GM21576 (cell line): ENCODE results near the gene OAS2.
A peak's percentile ranks its signal among the peaks of the same experiment; 100 is the strongest.
"Not testable (repeated sequence)": the region's sequence is repeated elsewhere in the genome, so short reads cannot be mapped to it uniquely, and the experiment has no call there.

Experiments used
- ATAC-seq: cut with Tn5 transposase; IDR thresholded peaks from one replicate; pipeline ENCODE4 v1.9.1; 2021; ENCODE audit warnings: mild to moderate bottlenecking, moderate library complexity; ENCODE audit not compliant: unreplicated experiment

OAS2 gene

GRCh38 chr12:112985642-112986290 lies 7.4 kb downstream of the OAS2 start:
- no peak for ATAC-seq

DNA sequence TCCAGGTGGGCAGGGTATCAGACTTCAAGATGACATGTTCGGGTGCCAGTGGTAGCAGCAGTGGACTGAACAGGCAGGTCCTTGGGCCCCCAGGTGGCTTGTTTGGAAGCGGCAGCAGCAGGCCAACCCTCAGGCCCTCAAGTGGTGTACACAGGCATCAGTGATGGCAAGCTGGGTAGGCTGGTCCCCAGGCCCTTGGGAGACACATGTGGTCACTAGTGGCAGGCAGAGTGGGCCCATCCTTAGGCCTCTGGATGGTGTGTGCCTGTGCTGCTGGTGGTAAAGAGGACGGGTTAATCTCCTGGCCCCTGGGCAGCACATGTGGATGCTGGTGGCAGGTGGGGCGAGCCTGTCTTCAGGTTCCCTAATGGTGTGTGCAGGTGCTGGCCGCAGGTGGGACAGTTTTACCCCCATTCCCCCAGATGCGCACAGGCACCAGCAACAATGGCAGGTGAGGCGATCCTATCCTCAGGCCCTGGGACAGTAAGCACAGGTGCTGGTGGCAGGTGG lies 8.0 kb downstream of the OAS2 start:
- no peak for ATAC-seq

- ATAC-seq: no peak
Measured at GRCh38 chr12:112987561-112987960, 9.2 kb downstream of the OAS2 start.

DNA sequence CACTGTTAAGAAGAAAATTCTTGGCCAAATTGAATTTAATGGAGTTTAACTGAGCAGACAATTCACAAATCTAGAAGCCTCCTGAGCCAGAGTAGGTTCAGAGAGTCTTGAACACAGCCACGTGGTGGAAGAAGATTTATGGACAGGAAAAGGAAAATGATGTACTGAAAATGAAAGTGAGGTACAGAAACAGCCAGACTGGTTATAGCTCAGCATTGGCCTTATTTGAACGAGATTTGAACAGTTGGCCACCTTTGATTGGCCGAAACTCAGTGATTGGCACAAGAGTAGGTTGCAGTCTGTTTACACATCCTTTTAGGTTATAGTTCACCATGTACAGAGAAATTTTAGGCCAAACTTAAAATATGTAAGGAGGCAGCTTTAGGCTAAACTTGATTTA lies 9.9 kb downstream of the OAS2 start:
- ATAC-seq: no peak

DNA sequence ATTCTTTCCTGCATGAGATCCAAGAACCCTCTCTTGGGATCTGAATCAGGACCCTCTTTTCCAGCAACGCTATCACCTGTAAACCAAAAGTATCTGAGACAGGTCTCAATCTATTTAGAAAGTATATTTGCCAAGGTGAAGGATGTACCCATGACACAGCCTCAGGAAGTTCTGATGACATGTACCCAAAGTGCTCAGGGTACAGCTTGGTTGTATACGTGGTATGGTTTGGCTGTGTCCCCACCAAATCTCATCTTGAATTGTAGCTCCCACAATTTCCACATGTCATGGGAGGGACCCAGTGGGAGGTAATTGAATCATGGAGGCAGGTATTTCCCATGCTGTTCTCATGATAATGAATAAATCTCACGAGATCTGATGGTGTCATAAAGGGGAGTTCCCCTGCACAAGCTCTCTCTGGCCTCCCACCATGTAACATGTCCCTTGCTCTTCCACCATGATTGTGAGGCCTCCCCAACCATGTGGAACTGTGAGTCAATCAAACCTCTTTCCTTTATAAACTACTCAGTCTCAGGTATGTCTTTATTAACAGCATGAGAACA lies 10.6 kb downstream of the OAS2 start:
- ATAC-seq: not testable (repeated sequence)

- no peak for ATAC-seq
Measured at GRCh38 chr12:112989806-112990205, 11.5 kb downstream of the OAS2 start.

- no peak for ATAC-seq
Measured at GRCh38 chr12:112992541-112993398, 14.5 kb downstream of the OAS2 start.

DNA sequence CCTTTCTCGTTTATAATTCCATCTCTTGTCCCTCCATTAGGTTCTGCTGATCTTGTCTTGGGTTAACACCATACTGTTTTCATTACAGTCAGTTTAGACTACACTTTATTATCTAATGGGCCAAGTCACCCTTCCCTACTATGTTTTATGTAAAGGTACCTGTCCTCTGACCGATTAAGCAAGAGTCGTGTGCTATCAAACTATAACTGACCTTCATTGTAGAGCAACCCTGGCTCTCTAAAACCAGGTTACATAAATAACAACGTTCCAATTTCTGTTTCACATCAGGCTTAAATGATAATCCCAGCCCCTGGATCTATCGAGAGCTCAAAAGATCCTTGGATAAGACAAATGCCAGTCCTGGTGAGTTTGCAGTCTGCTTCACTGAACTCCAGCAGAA lies 16.7 kb downstream of the OAS2 start:
- no peak for ATAC-seq

GRCh38 chr12:112996501-112996900 lies 18.2 kb downstream of the OAS2 start:
- no peak for ATAC-seq

GRCh38 chr12:112997506-112997905 lies 19.2 kb downstream of the OAS2 start:
- ATAC-seq: no peak

GRCh38 chr12:112998987-112999767 lies 20.9 kb downstream of the OAS2 start:
- peak; percentile 94 for ATAC-seq

DNA sequence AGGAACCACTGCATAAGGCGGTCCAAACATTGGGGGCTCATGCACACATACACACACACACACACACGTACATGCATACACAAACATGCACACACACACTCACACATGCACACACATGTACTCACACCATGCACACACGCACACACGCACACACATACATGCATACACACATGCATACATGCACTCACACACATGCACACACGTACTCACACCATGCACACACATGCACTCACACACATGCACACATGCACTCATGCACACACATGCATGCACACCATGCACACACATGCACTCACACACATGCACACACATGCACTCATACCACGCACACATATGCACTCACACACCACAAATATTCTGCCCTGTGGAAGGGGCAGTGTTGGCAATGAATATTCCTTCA lies 22.1 kb downstream of the OAS2 start:
- no peak for ATAC-seq

- ATAC-seq: no peak
Measured at GRCh38 chr12:113002155-113002554, 23.8 kb downstream of the OAS2 start.

DNA sequence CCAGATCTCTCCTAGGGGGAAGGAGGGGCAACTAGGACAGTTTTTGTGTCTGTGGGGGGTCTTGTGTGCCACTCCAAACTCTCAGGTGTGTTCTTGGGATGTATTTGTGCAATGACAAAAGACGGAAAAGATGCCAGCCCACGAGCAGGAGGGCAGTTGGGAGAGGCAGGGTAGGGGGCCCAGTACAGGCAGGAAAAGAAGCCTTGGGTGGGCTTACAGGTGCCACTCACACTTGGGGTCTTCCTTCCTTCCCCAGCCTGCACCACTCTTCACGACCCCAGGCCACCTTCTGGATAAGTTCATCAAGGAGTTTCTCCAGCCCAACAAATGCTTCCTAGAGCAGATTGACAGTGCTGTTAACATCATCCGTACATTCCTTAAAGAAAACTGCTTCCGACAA lies 24.4 kb downstream of the OAS2 start:
- ATAC-seq: no peak

DNA sequence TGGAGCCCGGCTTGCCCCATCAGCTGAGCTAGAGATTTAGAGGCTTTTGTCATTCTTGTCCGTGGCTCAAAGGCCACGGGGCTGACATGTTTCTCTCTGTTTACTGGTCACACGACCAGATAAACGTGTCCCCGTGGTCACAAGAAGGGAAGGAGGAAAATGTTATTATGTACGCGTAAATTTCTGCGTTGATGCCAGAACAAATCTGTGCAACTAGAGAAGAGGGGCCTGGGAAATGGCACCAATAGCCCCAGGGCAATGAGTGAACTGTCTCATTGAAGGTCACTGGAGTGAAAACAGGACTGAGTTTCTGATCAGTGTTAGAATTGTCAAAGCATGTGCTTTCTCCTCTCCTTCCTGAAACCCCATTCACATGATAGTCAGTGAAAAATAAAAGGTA lies 25.3 kb downstream of the OAS2 start:
- ATAC-seq: no peak

DNA sequence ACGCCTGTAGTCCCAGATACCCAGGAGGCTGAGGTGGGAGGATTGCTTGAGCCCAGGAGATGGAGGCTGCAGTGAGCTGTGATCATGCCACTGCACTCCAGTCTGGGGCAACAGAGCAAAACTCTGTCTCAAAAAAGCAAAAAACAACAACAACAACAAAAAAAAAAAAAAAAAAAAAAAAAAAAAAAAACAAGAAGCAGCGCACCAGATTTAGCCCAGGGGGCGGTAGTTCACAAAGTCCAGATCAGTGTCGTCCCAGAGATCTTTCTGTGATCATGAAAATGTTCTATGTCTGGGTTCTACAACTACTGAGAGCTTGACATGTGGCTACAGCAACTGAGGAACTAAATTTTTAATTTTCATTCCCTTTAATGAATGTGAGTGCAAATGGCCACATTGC lies 27.4 kb downstream of the OAS2 start:
- no peak for ATAC-seq

DNA sequence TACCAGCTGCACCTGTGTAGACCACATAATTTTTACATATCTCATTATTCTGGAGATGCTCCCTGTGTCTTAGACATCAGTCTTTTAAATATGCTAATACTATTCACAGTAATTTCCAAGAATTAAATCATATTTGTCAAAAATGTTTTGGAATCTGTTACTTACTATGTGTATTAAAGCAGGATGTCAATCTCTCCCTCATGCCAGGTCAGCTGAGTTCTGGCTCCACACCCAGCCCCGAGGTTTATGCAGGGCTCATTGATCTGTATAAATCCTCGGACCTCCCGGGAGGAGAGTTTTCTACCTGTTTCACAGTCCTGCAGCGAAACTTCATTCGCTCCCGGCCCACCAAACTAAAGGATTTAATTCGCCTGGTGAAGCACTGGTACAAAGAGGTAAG lies 27.9 kb downstream of the OAS2 start:
- ATAC-seq: no peak

DNA sequence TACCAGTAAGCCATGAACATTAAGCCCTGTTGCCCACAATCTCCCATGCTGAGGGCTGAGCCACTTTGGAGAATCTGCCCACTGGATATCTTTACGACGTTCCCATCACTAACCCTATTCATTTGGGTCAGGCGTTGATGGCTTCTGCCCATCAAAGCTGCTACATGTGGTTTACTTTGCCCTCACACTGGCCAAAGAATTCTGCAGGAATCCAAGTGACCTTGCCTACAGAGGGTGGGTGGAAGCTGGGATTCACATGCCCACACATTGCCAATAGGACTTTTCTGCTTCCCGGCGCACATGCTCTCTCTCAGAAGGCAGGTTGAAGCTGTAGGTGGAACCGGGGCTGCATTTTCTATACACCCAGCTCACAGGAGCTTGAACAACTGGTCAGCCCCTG lies 28.3 kb downstream of the OAS2 start:
- ATAC-seq: no peak

DNA sequence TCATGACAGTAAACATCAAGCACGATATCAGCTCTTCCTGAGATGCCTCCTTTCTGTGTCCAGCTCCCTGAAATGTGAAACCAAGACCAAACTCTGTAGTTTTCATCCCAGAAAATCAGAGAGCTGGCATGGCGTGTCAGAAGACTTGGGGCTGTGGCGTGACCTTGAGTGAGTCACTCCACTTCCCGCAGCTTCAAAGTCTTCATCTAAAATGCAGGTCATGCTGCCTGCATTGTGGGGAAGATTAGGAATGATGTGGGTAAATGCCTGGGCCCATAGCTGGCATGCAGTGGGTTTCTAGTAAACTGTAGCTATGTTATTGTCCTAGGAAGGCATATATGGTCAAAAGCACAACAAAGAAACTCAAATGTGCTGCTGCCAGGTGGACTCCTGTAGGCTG lies 28.8 kb downstream of the OAS2 start:
- ATAC-seq: no peak

DNA sequence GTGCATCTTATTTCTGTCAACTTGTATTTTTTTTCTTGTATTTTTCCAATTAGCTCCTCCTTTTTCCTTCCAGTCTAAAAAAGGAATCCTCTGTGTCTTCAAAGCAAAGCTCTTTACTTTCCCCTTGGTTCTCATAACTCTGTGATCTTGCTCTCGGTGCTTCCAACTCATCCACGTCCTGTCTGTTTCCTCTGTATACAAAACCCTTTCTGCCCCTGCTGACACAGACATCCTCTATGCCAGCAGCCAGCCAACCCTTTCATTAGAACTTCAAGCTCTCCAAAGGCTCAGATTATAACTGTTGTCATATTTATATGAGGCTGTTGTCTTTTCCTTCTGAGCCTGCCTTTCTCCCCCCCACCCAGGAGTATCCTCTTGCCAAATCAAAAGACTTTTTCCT lies 32.4 kb downstream of the OAS2 start:
- no peak for ATAC-seq

- no peak for ATAC-seq
Measured at GRCh38 chr12:113014565-113014964, 36.2 kb downstream of the OAS2 start.
